H1 (cell line): ENCODE results near the gene SIKE1. TPM values are rescaled to one million over a fixed set of nuclear protein-coding genes. Genes with fewer than 3 reads are reported as not detected.

Source experiments
- CTCF ChIA-PET: fragments of 300-600 bp; sonication (Branson Sonifier 250); formaldehyde crosslinking; loops from one replicate; lab custom pipeline; 2021; ENCODE audit not compliant: partially characterized antibody; lab: Charles Lee
- POLR2A ChIA-PET: fragments of 300-600 bp; sonication (Branson Sonifier 250); formaldehyde crosslinking; loops from one replicate; lab custom pipeline; 2021; ENCODE audit warnings: inconsistent platforms; ENCODE audit not compliant: partially characterized antibody; lab: Charles Lee
- DNase-seq, 2 experiments: peaks; one replicate each; pipeline versions ENCODE4 v3.0.0 to v3.0.0-alpha.2; 2010 to 2022; ENCODE audit warnings: low spot score in 2 of 2, low read depth in 1 of 2, mixed read lengths in 1 of 2
- FAIRE-seq: peaks from 2 replicates; lab custom pipeline; 2011; peaks lifted over from hg19 to GRCh38; lab: Jason Lieb, UNC
- H2AFZ ChIP-seq: 2 replicates; pipeline ENCODE4 v1.8.1; 2012; ENCODE audit warnings: low read length, inconsistent platforms
- H2AK5ac ChIP-seq: 2 replicates; pipeline ENCODE4 v1.6.1; 2013; ENCODE audit warnings: low read depth, low read length
- H2BK120ac ChIP-seq: replicated peaks from 2 replicates; pipeline ENCODE3; 2013; ENCODE audit warnings: low read depth, low read length, inconsistent platforms
- H2BK12ac ChIP-seq: 2 replicates; pipeline ENCODE4 v1.6.1; 2013; ENCODE audit warnings: low read depth, low read length
- H2BK15ac ChIP-seq: 2 replicates; pipeline ENCODE4 v1.6.1; 2013; ENCODE audit warnings: low read length
- H2BK20ac ChIP-seq: 2 replicates; pipeline ENCODE4 v1.6.1; 2013; ENCODE audit warnings: low read length
- H2BK5ac ChIP-seq: 2 replicates; pipeline ENCODE4 v1.6.1; 2013; ENCODE audit warnings: low read depth, low read length
- H3K14ac ChIP-seq: 2 replicates; pipeline ENCODE4 v1.6.1; 2013; ENCODE audit warnings: inconsistent platforms; ENCODE audit not compliant: insufficient read length
- H3K18ac ChIP-seq: 2 replicates; pipeline ENCODE4 v1.6.1; 2013; ENCODE audit warnings: low read length; ENCODE audit errors: extremely low read depth
- H3K23ac ChIP-seq: 2 replicates; pipeline ENCODE4 v1.6.1; 2013; ENCODE audit warnings: inconsistent platforms; ENCODE audit not compliant: insufficient read length
- H3K23me2 ChIP-seq: 2 replicates; pipeline ENCODE4 v1.6.1; 2013; ENCODE audit warnings: low read depth, low read length
- H3K27ac ChIP-seq: 2 replicates; pipeline ENCODE4 v1.6.1; 2011; ENCODE audit warnings: low read depth, low read length, inconsistent platforms
- H3K27me3 ChIP-seq, 4 experiments: replicated peaks in 1 of 4; 1 replicate in 1 of 4; 2 replicates in 3 of 4; pipeline versions ENCODE4 v1.6.1 to v1.8.1; 2011 to 2013; ENCODE audit warnings: low read length in 3 of 4, mild to moderate bottlenecking in 3 of 4, inconsistent platforms in 2 of 4, mixed read lengths in 2 of 4, moderate library complexity in 1 of 4; ENCODE audit not compliant: control insufficient read depth in 3 of 4, insufficient read depth in 3 of 4; ENCODE audit errors: extremely low read depth in 1 of 4
- H3K36me3 ChIP-seq, 4 experiments: 2 replicates each; pipeline versions ENCODE4 v1.6.1 to v1.8.1; 2011 to 2013; ENCODE audit warnings: mild to moderate bottlenecking in 4 of 4, low read length in 3 of 4, moderate library complexity in 2 of 4, control low read depth in 1 of 4, inconsistent platforms in 1 of 4; ENCODE audit not compliant: insufficient read depth in 4 of 4, control insufficient read depth in 2 of 4
- H3K4ac ChIP-seq: replicated peaks from 2 replicates; pipeline ENCODE3; 2013; ENCODE audit warnings: low read length, low read depth, mixed read lengths, inconsistent platforms; ENCODE audit not compliant: insufficient read length
- H3K4me1 ChIP-seq, 4 experiments: replicated peaks in 1 of 4; 1 replicate in 1 of 4; 2 replicates in 3 of 4; pipeline versions ENCODE4 v1.6.1 to v1.8.1; 2011 to 2013; ENCODE audit warnings: low read length in 3 of 4, inconsistent platforms in 2 of 4, mixed read lengths in 1 of 4; ENCODE audit not compliant: insufficient read depth in 4 of 4, control insufficient read depth in 3 of 4
- H3K4me2 ChIP-seq, 2 experiments: 2 replicates each; pipeline versions ENCODE4 v1.6.1 to v1.8.1; 2011 to 2013; ENCODE audit warnings: low read depth in 2 of 2, low read length in 2 of 2, control low read depth in 1 of 2, inconsistent platforms in 1 of 2, mild to moderate bottlenecking in 1 of 2; ENCODE audit not compliant: insufficient read depth in 1 of 2
- H3K4me3 ChIP-seq, 4 experiments: fragments of 200-600, 300-600 bp in 1 of 4; sonication (generic), shearing (Covaris generic), sonication (Bioruptor Twin) in 1 of 4; 2 replicates each; pipeline versions ENCODE4 v1.5.1 to v1.8.1; 2011 to 2016; ENCODE audit warnings: low read length in 4 of 4, low read depth in 3 of 4, control low read depth in 2 of 4, inconsistent platforms in 2 of 4, mild to moderate bottlenecking in 2 of 4, mixed read lengths in 1 of 4, moderate library complexity in 1 of 4; ENCODE audit not compliant: insufficient read depth in 2 of 4; ENCODE audit errors: extremely low read depth in 1 of 4
- H3K56ac ChIP-seq: replicated peaks from 2 replicates; pipeline ENCODE3; 2013; ENCODE audit warnings: low read depth, mild to moderate bottlenecking, mixed read lengths, low read length, inconsistent platforms; ENCODE audit not compliant: insufficient read length
- H3K79me1 ChIP-seq: 2 replicates; pipeline ENCODE4 v1.6.1; 2013; ENCODE audit warnings: low read depth, low read length, control low read depth
- H3K79me2 ChIP-seq, 2 experiments: 2 replicates each; pipeline versions ENCODE4 v1.6.1 to v1.8.1; 2012 to 2013; ENCODE audit warnings: low read length in 2 of 2, mild to moderate bottlenecking in 2 of 2, inconsistent platforms in 1 of 2; ENCODE audit not compliant: insufficient read depth in 2 of 2, control insufficient read depth in 1 of 2
- H3K9ac ChIP-seq, 4 experiments: replicated peaks in 1 of 4; 1 replicate in 1 of 4; 2 replicates in 3 of 4; pipeline versions ENCODE4 v1.6.1 to v1.8.1; 2011 to 2013; ENCODE audit warnings: low read depth in 3 of 4, low read length in 3 of 4, control low read depth in 2 of 4, mild to moderate bottlenecking in 2 of 4, moderate library complexity in 2 of 4, inconsistent platforms in 1 of 4; ENCODE audit errors: extremely low read depth in 1 of 4
- H3K9me3 ChIP-seq, 2 experiments: 2 replicates each; pipeline versions ENCODE4 v1.6.1 to v1.8.1; 2012 to 2013; ENCODE audit warnings: mild to moderate bottlenecking in 2 of 2, moderate library complexity in 2 of 2, control low read depth in 1 of 2, inconsistent platforms in 1 of 2, low read depth in 1 of 2, low read length in 1 of 2, mixed read lengths in 1 of 2; ENCODE audit not compliant: insufficient read depth in 2 of 2
- H4K20me1 ChIP-seq, 2 experiments: replicated peaks in 1 of 2; 2 replicates each; pipeline versions ENCODE3 to v1.8.1; 2011 to 2013; ENCODE audit warnings: inconsistent platforms in 2 of 2, low read length in 2 of 2, mild to moderate bottlenecking in 1 of 2; ENCODE audit not compliant: insufficient read depth in 2 of 2, control insufficient read depth in 1 of 2
- H4K5ac ChIP-seq: 2 replicates; pipeline ENCODE4 v1.6.1; 2013; ENCODE audit warnings: low read length, low read depth, mixed read lengths, inconsistent platforms; ENCODE audit not compliant: insufficient read length
- H4K8ac ChIP-seq: 2 replicates; pipeline ENCODE4 v1.8.0; 2013; ENCODE audit warnings: mild to moderate bottlenecking, moderate library complexity, low read length, inconsistent platforms; ENCODE audit not compliant: insufficient read depth; ENCODE audit errors: extremely low read depth
- H4K91ac ChIP-seq: replicated peaks from 2 replicates; pipeline ENCODE3; 2013; ENCODE audit warnings: low read length, mixed read lengths, inconsistent platforms; ENCODE audit not compliant: insufficient read length
- CHD1 ChIP-seq: IDR thresholded peaks from 2 replicates; pipeline ENCODE4 v1.6.1; 2012; ENCODE audit warnings: low read depth, low read length, improper control_type of control experiment
- EGR1 ChIP-seq: IDR thresholded peaks from 2 replicates; pipeline ENCODE4 v1.6.1; 2011; ENCODE audit warnings: low read depth, low read length, borderline replicate concordance
- GABPA ChIP-seq: IDR thresholded peaks from 2 replicates; pipeline ENCODE4 v1.6.1; 2011; ENCODE audit warnings: mild to moderate bottlenecking, low read length, moderate library complexity, borderline replicate concordance; ENCODE audit not compliant: insufficient read depth
- KDM4A ChIP-seq: IDR thresholded peaks from one replicate; pipeline ENCODE4 v1.7.1; 2012; ENCODE audit warnings: low read depth, mild to moderate bottlenecking, moderate library complexity, low read length, inconsistent platforms; ENCODE audit not compliant: severe bottlenecking
- PHF8 ChIP-seq: fragments of 200-600 bp; sonication (generic); conservative IDR thresholded peaks from 2 replicates; pipeline ENCODE4 v1.7.1; 2012; ENCODE audit warnings: low read depth, mild to moderate bottlenecking, inconsistent platforms, low read length, moderate library complexity
- RFX5 ChIP-seq: IDR thresholded peaks from 2 replicates; pipeline ENCODE4 v1.6.1; 2011; ENCODE audit warnings: low read depth, low read length, improper control_type of control experiment, borderline replicate concordance
- WGBS, 2 experiments: shearing (Covaris generic) in 1 of 2; methylation state at CpG; one replicate each; pipeline versions ENCODE4 v1.1.6 to v1.1.7; 2013 to 2015; ENCODE audit warnings: low lambda C conversion rate in 2 of 2, mixed read lengths in 2 of 2, inconsistent platforms in 1 of 2, low coverage in 1 of 2, missing lambda C conversion rate in 1 of 2; ENCODE audit not compliant: insufficient replicate concordance in 2 of 2, insufficient coverage in 1 of 2, insufficient read length in 1 of 2; ENCODE audit errors: extremely low coverage in 1 of 2, missing lambda C conversion rate in 1 of 2; 5-methylcytosine and 5-hydroxymethylcytosine counted together
- polyA plus RNA-seq, 7 experiments: library from polyadenylated mRNA; depleted of rRNA in 3 of 7; stranded (reverse) in 5 of 7; unstranded in 2 of 7; fragments of >200 nt in 5 of 7; fragments of 200-250 nt in 2 of 7; gene quantifications; 1 replicate in 5 of 7; 2 replicates in 1 of 7; 4 replicates in 1 of 7; pipeline versions ENCODE4 v1.2.1 to v1.2.3, GENCODE V29; 2011 to 2013; ENCODE audit warnings: missing spikeins in 2 of 7, mixed read lengths in 2 of 7
- total RNA-seq: library from RNA; stranded (reverse); fragmentation: NEBNext Ultra II Directional; extraction: Animal tissue kit (Norgen Biotek cat#: 25700); gene quantifications from 2 replicates; pipeline ENCODE4 v1.2.1, GENCODE V29; 2021

The SIKE1 gene
- total and polyA plus RNA-seq, 2 of the 8 experiments (the other 6 are each of a cell fraction or from before 2014, with no cell fraction given), result 20.5 to 79.9 TPM

DNA sequence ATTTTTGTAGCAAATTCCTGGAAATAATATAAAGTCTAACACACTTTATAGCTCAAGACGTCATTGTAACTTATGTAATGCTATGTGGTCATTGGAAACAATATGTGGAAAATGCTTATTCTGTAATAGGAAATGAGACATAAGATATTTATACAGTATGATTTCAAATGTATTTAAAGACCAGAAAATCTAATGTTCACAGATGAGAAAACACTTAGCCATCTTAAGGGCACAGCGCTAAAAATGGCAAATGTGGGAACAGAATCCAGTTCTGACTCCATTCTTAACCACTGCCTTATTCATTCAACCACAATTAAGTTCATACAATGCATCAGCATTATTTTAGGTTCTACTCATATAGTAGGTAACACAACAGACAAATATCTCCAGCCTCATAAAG lies 35.2 kb downstream of the SIKE1 start:
- FAIRE-seq, result no peak
- CTCF ChIA-PET, result interaction anchor here (1.2 kb wide), 1 partner anchor 8 kb away, joined by 4 read pairs; no protein-coding TSS in a partner anchor
- peaks cover 11 to 14% of the 10 kb centered on the region in 2 experiments for H4K20me1 ChIP-seq
- TF ChIP-seq CHD1 (no peak), GABPA (no peak), KDM4A (no peak), RFX5 (no peak), EGR1 (no peak), PHF8 (no peak)

More for the DNA sequence above, 35.2 kb downstream of the SIKE1 start:
- Histone ChIP-seq H2BK15ac (no peak overlapping the region), H3K36me3 (peaks cover 0 to 73% (median 26%) of the 10 kb centered on the region in 4 experiments; a peak in 7 of 8 replicates), H3K4ac (no peak overlapping the region), H3K9me3 (no peaks in the 10 kb centered on the region), H4K5ac (no peak overlapping the region), H2AFZ (no peak overlapping the region), H3K23me2 (no peaks in the 10 kb centered on the region), H3K79me2 (peaks cover 19 to 100% of the 10 kb centered on the region in 2 experiments), H3K79me1 (peaks cover 4% of the 10 kb centered on the region; the same call in 1 of the 2 replicates), H3K23ac (no peak overlapping the region), H3K14ac (no peak overlapping the region), H3K56ac (no peak overlapping the region), H3K18ac (no peak overlapping the region), H4K91ac (no peak overlapping the region), H3K27me3 (no peaks in the 10 kb centered on the region), H2BK5ac (no peak overlapping the region), H3K4me3 (no peak overlapping the region), H3K9ac (no peak overlapping the region), H3K4me1 (no peaks in the 10 kb centered on the region), H3K27ac (no peak overlapping the region), H3K4me2 (no peak overlapping the region), H2BK12ac (no peak overlapping the region), H2AK5ac (no peak overlapping the region), H2BK120ac (no peak overlapping the region), H2BK20ac (no peak overlapping the region), H4K8ac (no peak overlapping the region)
- DNase-seq, result no peak
- 88% methylated on average over 2 of the region's 2 CpGs; no CpG with 5 or more reads in 1 of the 2 experiments for WGBS, 2 experiments
- POLR2A ChIA-PET, result interaction anchor here (1.0 to 4.5 kb wide), 3 partner anchors 10 to 29 kb away, joined by 3 to 68 read pairs (median 4); partner anchors contain the start of genes CSDE1 and NRAS
